HG02610 (cell line): ENCODE data around the gene SH3RF1.

Experiments used
- ATAC-seq: cut with Tn5 transposase; IDR thresholded peaks from one replicate; pipeline ENCODE4 v1.9.1; 2021; ENCODE audit warnings: mild to moderate bottlenecking, moderate library complexity; ENCODE audit not compliant: unreplicated experiment

SH3RF1 gene

GRCh38 chr4:169142391-169142790, 128.4 kb downstream of the SH3RF1 start:
- ATAC-seq = no peak

- no peak for ATAC-seq
Observed at GRCh38 chr4:169139021-169139420, 131.7 kb downstream of the SH3RF1 start.

GRCh38 chr4:169137558-169137920, 133.2 kb downstream of the SH3RF1 start:
- no peak for ATAC-seq

GRCh38 chr4:169136796-169137557, 133.8 kb downstream of the SH3RF1 start:
- ATAC-seq = no peak

- ATAC-seq = no peak
Observed at GRCh38 chr4:169136330-169136729, 134.4 kb downstream of the SH3RF1 start.

GRCh38 chr4:169135776-169136175, 135.0 kb downstream of the SH3RF1 start:
- ATAC-seq = no peak

GRCh38 chr4:169133932-169134331, 136.8 kb downstream of the SH3RF1 start:
- ATAC-seq = no peak

- no peak for ATAC-seq
Observed at GRCh38 chr4:169132561-169133305, 138.0 kb downstream of the SH3RF1 start.

GRCh38 chr4:169131556-169132208, 139.1 kb downstream of the SH3RF1 start:
- no peak for ATAC-seq

- ATAC-seq = no peak
Observed at GRCh38 chr4:169128902-169129301, 141.9 kb downstream of the SH3RF1 start.

GRCh38 chr4:169127314-169127713, 143.4 kb downstream of the SH3RF1 start:
- no peak for ATAC-seq

GRCh38 chr4:169124661-169125060, 146.1 kb downstream of the SH3RF1 start:
- no peak for ATAC-seq

- no peak for ATAC-seq
Observed at GRCh38 chr4:169122422-169122821, 148.3 kb downstream of the SH3RF1 start.

GRCh38 chr4:169121861-169122382, 148.8 kb downstream of the SH3RF1 start:
- ATAC-seq = no peak

- no peak for ATAC-seq
Observed at GRCh38 chr4:169120624-169121023, 150.1 kb downstream of the SH3RF1 start.

GRCh38 chr4:169119536-169119935, 151.2 kb downstream of the SH3RF1 start:
- ATAC-seq = no peak

GRCh38 chr4:169117591-169118081, 153.1 kb downstream of the SH3RF1 start:
- no peak for ATAC-seq

GRCh38 chr4:169116270-169116901, 154.4 kb downstream of the SH3RF1 start:
- ATAC-seq = no peak

- no peak for ATAC-seq
Observed at GRCh38 chr4:169115897-169116254, 154.9 kb downstream of the SH3RF1 start.

- ATAC-seq = no peak
Observed at GRCh38 chr4:169115144-169115896, 155.4 kb downstream of the SH3RF1 start.
